GM13976 (cell line): ENCODE measurements around the gene PARK7.

Experiments
- DNase-seq: peaks from one replicate; pipeline ENCODE4 v3.0.0; 2012; ENCODE audit warnings: low spot score
- in situ Hi-C: fragments of 300-500 bp; cut with MboI; formaldehyde crosslinking; loops from one replicate; pipeline ENCODE4 v1.12.0; 2022; ENCODE audit warnings: low sequenced_read_pairs, mixed read lengths, inconsistent platforms; ENCODE audit not compliant: unreplicated experiment
- TF ChIP-seq, protein P1 (sequence below): IDR thresholded peaks from 2 replicates; pipeline ENCODE4 v1.5.1; 2012; ENCODE audit warnings: borderline replicate concordance, mild to moderate bottlenecking; ENCODE audit not compliant: insufficient read depth; ENCODE audit errors: extremely low read depth, missing control alignments, control extremely low read depth

The PARK7 gene

DNA sequence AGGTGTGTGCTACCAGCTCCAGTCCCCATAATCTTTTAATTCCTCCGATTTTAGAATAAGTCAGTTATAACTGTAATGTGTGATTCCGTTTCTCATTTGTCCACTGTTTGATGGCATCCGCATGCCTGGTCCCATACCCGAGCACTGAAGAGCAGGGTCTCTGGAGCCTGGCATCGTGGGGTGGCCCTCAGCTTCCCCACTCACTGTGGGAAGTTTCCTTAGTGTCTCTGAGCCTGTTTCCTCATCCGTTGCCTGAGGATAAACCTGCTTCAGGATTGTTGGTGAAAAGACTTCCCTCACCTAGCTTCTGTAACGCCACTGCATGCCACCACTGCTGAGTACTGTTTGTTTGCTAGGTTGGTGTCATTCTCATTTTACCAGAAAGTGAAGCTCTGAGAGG lies 19.5 kb downstream of the PARK7 start:
- TF ChIP-seq, protein P1, sequence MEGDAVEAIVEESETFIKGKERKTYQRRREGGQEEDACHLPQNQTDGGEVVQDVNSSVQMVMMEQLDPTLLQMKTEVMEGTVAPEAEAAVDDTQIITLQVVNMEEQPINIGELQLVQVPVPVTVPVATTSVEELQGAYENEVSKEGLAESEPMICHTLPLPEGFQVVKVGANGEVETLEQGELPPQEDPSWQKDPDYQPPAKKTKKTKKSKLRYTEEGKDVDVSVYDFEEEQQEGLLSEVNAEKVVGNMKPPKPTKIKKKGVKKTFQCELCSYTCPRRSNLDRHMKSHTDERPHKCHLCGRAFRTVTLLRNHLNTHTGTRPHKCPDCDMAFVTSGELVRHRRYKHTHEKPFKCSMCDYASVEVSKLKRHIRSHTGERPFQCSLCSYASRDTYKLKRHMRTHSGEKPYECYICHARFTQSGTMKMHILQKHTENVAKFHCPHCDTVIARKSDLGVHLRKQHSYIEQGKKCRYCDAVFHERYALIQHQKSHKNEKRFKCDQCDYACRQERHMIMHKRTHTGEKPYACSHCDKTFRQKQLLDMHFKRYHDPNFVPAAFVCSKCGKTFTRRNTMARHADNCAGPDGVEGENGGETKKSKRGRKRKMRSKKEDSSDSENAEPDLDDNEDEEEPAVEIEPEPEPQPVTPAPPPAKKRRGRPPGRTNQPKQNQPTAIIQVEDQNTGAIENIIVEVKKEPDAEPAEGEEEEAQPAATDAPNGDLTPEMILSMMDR = no peak
- no peak for DNase-seq
- in situ Hi-C loops = no loop called here

DNA sequence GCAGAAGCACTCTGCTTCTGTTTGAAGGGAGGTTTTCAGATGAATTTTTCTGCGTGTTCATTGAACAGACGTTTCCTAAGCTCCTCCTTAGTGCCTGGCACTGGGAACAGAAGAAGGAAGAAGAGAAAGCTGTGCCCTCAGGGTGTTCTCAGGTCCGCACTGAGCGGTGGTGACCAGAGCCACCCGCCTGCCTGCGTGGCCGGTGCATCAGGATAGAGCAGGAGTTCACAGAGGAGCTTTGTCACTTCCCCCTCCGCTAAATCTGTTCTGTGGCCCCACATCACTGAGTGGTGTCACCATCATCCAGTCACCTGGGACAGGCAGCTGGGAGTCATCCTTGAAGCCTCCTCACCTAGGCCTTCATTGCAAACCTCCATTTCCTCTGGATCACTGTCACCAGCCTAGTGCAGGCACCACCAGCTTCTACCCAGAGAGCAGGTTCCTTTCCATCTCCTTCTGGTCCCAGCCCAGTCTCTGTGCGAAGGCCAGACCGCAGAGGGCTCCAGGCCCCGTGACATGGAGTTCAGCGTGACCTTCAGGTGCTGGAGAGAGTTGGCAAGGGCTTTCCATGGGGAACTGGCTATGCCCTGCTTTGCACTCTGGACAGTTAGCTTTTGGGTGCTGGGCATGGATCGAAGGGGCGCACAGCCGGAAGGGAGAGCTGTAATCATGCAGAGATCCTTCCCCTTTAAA lies 21.7 kb downstream of the PARK7 start:
- in situ Hi-C loops = no loop called here
- TF ChIP-seq, protein P1 = no peak
- DNase-seq = no peak

DNA sequence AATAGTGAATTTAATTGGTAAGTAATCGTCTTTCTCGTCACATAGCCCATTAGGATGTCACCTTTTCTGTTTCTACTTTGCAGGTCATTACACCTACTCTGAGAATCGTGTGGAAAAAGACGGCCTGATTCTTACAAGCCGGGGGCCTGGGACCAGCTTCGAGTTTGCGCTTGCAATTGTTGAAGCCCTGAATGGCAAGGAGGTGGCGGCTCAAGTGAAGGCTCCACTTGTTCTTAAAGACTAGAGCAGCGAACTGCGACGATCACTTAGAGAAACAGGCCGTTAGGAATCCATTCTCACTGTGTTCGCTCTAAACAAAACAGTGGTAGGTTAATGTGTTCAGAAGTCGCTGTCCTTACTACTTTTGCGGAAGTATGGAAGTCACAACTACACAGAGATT lies 23.3 kb downstream of the PARK7 start:
- in situ Hi-C loops = no loop called here
- TF ChIP-seq, protein P1 = no peak
- no peak for DNase-seq

DNA sequence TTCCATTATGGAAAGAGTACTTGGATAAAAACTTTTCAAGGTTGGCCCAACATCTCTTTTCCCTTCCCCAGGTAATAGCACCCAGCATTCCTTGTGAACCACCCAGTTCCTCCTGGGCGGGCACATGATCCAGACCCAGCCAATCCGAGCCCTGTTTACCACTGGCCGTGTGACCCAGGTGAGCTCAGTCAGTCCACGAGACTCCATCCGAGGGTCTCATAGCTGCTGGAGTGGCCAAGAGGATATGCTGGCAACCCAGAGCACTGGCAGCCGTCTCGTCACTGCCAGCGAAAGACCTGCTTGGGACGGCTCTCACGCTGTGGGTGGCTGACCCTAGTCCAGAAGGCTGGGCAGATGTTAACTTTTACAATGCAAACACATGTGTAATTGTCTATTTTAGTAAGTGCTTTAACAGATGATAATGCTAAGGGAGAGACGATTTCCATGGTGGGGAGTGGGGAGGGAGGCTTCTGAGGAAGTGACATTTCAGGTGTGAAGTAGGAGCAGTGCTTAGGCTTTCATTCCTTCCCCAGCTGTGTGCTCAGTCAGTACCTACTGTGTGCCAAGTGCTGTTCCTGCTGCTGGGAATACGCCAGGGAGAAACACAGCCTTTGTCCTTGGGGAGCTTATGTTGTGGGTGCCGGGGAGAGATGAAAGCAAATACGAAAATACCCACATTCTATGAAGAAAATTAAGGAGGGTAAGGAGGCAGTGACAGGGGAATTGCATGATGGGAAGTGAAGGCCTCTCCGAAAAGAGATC lies 24.5 kb downstream of the PARK7 start:
- TF ChIP-seq, protein P1 = no peak
- in situ Hi-C loops = no loop called here
- no peak for DNase-seq

DNA sequence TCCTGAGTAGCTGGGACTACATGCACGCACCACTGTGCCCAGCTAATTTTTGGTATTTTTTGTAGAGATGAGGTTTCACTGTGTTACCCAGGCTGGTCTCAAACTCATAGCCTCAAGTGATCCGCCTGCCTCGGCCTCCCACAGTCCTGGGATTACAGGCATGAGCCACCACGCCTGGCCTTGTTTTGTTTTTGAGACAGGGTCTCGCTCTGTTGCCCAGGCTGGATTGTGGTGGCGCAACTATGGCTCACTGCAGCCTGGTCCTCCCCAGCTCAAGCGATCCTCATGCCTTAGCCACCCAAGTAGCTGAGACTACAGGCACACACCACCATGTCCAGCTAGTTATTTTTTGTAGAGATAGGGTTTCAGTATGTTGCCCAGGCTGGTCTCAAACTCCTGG lies 26.0 kb downstream of the PARK7 start:
- TF ChIP-seq, protein P1 = no peak
- DNase-seq = no peak
- in situ Hi-C loops = no loop called here

DNA sequence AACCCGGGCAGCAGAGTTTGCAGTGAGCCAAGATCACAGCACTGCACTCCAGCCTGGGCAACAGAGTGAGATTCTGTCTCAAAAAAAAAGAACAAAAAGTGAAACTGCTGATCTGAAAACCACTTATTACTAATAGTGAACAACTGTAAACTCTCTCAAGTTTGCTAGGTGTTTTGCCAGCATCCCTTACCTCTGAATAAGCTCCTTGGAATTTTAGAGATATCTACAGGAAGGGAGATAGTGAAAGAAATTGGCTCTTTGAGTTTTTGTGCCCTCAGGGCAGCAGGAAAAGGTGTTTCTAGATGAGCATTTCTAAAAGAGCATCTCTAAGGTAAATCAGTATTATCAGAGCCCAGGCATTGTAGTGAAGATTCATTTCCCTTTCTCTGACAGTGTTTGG lies 27.1 kb downstream of the PARK7 start:
- in situ Hi-C loops = no loop called here
- peak; percentile 42 for DNase-seq
- TF ChIP-seq, protein P1 = no peak
